ENCODE data around the gene ADAMTS1. TPM values are rescaled to one million over a fixed set of nuclear protein-coding genes. Genes with fewer than 3 reads are reported as not detected.

The ADAMTS1 gene
- total and polyA plus RNA-seq, 12 donors, result 9.3 to 111 (median 41.9) TPM

DNA sequence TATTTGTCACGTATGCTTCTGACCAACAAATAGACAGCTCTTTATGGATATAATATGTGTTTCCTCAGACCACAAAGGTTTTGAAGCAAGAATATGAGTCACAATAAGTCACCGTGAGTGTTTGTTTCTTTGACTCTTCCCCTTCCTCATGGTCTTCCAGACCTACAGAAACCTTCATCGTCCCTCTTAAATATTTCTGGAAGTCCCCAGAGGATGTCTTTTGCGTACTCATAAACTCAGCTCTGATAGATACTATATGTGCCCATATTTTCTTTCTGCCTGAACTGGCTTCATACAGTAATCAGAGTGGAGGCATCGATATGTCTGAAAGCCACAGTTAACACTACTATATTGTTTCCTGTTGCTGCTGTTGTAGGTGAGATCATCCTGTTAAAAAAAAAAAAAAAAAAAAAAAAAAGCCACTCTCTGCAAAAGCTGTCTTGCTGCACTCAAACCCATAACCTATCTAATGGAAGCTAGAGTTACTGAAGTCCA lies 38.4 kb downstream of the ADAMTS1 start:
- intact Hi-C loops (cut with DNase I), result no loop called here
- DNase-seq, result no peak
- Histone ChIP-seq H3K4me3 (no peak overlapping the region), H3K4me1 (replicated peaks in 1 of 2) (no peaks in the 10 kb centered on the region), H3K27ac (no peak overlapping the region), H3K36me3 (replicated peaks in 1 of 2) (no peaks in the 10 kb centered on the region), H3K9me3 (replicated peaks in 1 of 3) (no peaks in the 10 kb centered on the region), H3K27me3 (no peaks in the 10 kb centered on the region)
- TF ChIP-seq, protein P1, sequence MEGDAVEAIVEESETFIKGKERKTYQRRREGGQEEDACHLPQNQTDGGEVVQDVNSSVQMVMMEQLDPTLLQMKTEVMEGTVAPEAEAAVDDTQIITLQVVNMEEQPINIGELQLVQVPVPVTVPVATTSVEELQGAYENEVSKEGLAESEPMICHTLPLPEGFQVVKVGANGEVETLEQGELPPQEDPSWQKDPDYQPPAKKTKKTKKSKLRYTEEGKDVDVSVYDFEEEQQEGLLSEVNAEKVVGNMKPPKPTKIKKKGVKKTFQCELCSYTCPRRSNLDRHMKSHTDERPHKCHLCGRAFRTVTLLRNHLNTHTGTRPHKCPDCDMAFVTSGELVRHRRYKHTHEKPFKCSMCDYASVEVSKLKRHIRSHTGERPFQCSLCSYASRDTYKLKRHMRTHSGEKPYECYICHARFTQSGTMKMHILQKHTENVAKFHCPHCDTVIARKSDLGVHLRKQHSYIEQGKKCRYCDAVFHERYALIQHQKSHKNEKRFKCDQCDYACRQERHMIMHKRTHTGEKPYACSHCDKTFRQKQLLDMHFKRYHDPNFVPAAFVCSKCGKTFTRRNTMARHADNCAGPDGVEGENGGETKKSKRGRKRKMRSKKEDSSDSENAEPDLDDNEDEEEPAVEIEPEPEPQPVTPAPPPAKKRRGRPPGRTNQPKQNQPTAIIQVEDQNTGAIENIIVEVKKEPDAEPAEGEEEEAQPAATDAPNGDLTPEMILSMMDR (IDR thresholded peaks at IDR 0.05), result no peak
- no peak for TF ChIP-seq POLR2A (IDR thresholded peaks at IDR 0.05)
- WGBS, 4 donors, result 78 to 83% (median 82%) methylated on average over 5 of the region's 5 CpGs

DNA sequence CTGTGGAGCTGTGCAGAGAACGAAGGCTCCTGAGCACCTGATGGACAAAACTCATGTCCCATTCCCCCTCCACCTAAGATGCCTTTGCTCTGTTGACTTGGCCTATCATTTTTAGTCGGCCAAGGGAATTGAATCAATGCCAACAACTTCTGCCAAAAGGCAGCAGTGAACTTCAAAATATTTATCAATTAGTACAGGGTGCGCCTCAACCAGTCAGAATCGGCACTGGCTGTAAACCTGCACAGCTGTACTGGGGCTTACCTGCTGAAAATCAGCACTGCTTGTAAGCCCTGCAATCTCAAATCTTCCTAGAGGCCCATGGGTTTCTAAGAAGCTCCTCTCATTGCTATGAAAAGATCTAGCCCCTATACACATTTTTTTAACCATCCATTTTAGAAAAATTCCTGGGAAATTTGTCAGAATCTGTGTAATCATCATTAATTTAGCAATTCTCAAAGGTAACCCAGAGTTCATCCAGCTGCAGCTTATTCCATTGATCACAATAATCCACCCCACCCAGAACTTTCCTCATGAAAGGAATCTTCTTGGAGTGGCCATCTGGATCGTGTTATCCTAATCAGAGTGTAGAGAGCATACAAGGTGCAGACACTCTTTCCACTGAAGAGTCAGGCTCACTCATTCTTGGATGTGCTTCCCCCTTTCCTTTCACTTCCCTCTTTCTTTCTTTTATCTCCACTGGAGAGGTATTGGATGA lies 40.2 kb downstream of the ADAMTS1 start:
- DNase-seq, result no peak
- H3K9me3 ChIP-seq (replicated peaks in 1 of 3), result no peaks in the 10 kb centered on the region
- no peaks in the 10 kb centered on the region for H3K27me3 ChIP-seq
- H3K36me3 ChIP-seq (replicated peaks in 1 of 2), result no peaks in the 10 kb centered on the region
- WGBS, 4 donors, result 64 to 76% (median 73%) methylated on average over 5 of the region's 5 CpGs
- H3K27ac ChIP-seq, result peak overlapping the region in 1 of 5 donors; percentile 26
- no peak overlapping the region for H3K4me3 ChIP-seq
- intact Hi-C loops (cut with DNase I), result no loop called here
- TF ChIP-seq, protein P1 (IDR thresholded peaks at IDR 0.05), result no peak
- no peak for TF ChIP-seq POLR2A (IDR thresholded peaks at IDR 0.05)
- peaks cover 0 to 5% of the 10 kb centered on the region in 2 donors for H3K4me1 ChIP-seq (replicated peaks in 1 of 2)

DNA sequence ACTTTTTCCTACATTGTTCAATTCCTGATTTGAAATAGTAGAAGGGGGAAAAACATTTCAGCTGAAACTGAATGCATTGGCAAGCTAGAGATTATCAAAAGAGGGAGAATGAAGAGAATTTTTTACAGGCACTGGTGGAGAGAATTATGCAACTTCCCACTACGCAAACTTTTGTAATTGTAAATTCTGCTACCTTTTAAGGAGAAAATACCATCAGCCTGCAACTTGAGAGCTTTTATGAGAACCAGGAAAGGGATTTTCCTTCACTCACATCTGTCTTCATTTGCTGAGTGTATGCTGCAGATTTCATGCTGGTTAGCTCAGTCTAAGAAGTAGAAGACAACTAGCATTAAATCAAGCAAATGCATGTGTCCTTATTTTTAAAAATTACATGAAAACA lies 43.7 kb downstream of the ADAMTS1 start:
- H3K27me3 ChIP-seq, result no peaks in the 10 kb centered on the region
- no peak for DNase-seq
- H3K4me3 ChIP-seq, result no peak overlapping the region
- H3K9me3 ChIP-seq (replicated peaks in 1 of 3), result no peaks in the 10 kb centered on the region
- H3K36me3 ChIP-seq (replicated peaks in 1 of 2), result no peaks in the 10 kb centered on the region
- 46 to 71% (median 64%) methylated on average over 1 of the region's 1 CpG for WGBS, 4 donors
- H3K27ac ChIP-seq, result peak overlapping the region in 3 of 5 donors; percentile 33 to 80 (median 73)
- intact Hi-C loops (cut with DNase I), result no loop called here
- H3K4me1 ChIP-seq (replicated peaks in 1 of 2), result peaks cover 0 to 12% of the 10 kb centered on the region in 2 donors
- TF ChIP-seq POLR2A (IDR thresholded peaks at IDR 0.05), result no peak
- TF ChIP-seq, protein P1 (IDR thresholded peaks at IDR 0.05), result no peak

- Histone ChIP-seq H3K4me1 (replicated peaks in 1 of 2) (peaks cover 0 to 16% of the 10 kb centered on the region in 2 donors), H3K27ac (peak overlapping the region in 3 of 5 donors; percentile 33 to 80 (median 73)), H3K36me3 (replicated peaks in 1 of 2) (no peaks in the 10 kb centered on the region), H3K4me3 (peak overlapping the region in 1 of 4 donors; percentile 9), H3K27me3 (no peaks in the 10 kb centered on the region), H3K9me3 (replicated peaks in 1 of 3) (no peaks in the 10 kb centered on the region)
- intact Hi-C loops (cut with DNase I), result no loop called here
- 37 to 57% (median 45%) methylated on average over 9 of the region's 9 CpGs for WGBS, 4 donors
- no peak for TF ChIP-seq POLR2A (IDR thresholded peaks at IDR 0.05)
- TF ChIP-seq, protein P1 (IDR thresholded peaks at IDR 0.05), result no peak
- DNase-seq, result no peak
Measured at GRCh38 chr21:26800970-26801431, 44.2 kb downstream of the ADAMTS1 start.
